K562 (cell line): ENCODE data around the gene IL23R. TPM values are rescaled to one million over a fixed set of nuclear protein-coding genes. Genes with fewer than 3 reads are reported as not detected.

Experiments
- ATAC-seq: fragments of 200-7000 bp; cut with Tn5 transposase; 3 replicates; pipeline ENCODE4 v1.9.1; 2020; ENCODE audit warnings: moderate library complexity
- BruUV-seq: library from RNA; stranded (reverse); fragments of 400-500 nt; replicated peaks from 2 replicates; lab custom pipeline; 2021; lab: Mats Ljungman, UMichigan
- CTCF ChIA-PET: fragments of 300-600 bp; formaldehyde crosslinking; extraction: SDS; loops from one replicate; lab custom pipeline; 2021; ENCODE audit warnings: low intra/inter-chr PET ratio; lab: Yijun Ruan, JAX
- POLR2A ChIA-PET: fragments of 300-600, 350-650 bp; sonication (Branson Sonifier 250); formaldehyde crosslinking; extraction: SDS; loops from one replicate; lab custom pipeline; 2021; ENCODE audit warnings: antibody characterized with exemption, inconsistent platforms; lab: Yijun Ruan, JAX
- DNase-seq, 4 experiments: peaks; one replicate each; pipeline versions ENCODE4 v3.0.0 to v3.0.0-alpha.2; 2011 to 2018; ENCODE audit warnings: low spot score in 3 of 4, mixed read lengths in 3 of 4; ENCODE audit errors: extremely low read depth in 1 of 4
- FAIRE-seq: peaks from 2 replicates; lab custom pipeline; 2011; peaks lifted over from hg19 to GRCh38; lab: Jason Lieb, UNC
- H2AFZ ChIP-seq: 2 replicates; pipeline ENCODE4 v1.6.0; 2011; ENCODE audit warnings: low read depth, low read length, control low read depth, inconsistent platforms
- H3K27ac ChIP-seq: fragments of 200-600 bp; 3 replicates; pipeline ENCODE4 v1.8.0; 2011; ENCODE audit warnings: low read depth, mild to moderate bottlenecking, control low read depth, inconsistent platforms, low read length, moderate library complexity, mixed read lengths; ENCODE audit errors: extremely low read depth
- H3K27me3 ChIP-seq, 2 experiments: fragments of 300-600 bp in 1 of 2; 2 replicates in 1 of 2; 3 replicates in 1 of 2; pipeline versions ENCODE4 v1.6.0 to v1.8.0; 2011; ENCODE audit warnings: inconsistent platforms in 2 of 2, low read length in 2 of 2, mild to moderate bottlenecking in 1 of 2, mixed read lengths in 1 of 2, moderate library complexity in 1 of 2; ENCODE audit not compliant: control insufficient read depth in 2 of 2, insufficient read depth in 2 of 2
- H3K36me3 ChIP-seq: fragments of 300-600 bp; 3 replicates; pipeline ENCODE4 v1.8.0; 2011; ENCODE audit warnings: mild to moderate bottlenecking, low read length, inconsistent platforms; ENCODE audit not compliant: control insufficient read depth, insufficient read depth
- H3K4me1 ChIP-seq, 2 experiments: fragments of 200-600 bp in 1 of 2; replicated peaks in 1 of 2; 2 replicates in 1 of 2; 3 replicates in 1 of 2; pipeline versions ENCODE4 v1.5.1 to v1.8.0; 2011; ENCODE audit warnings: inconsistent platforms in 2 of 2, low read length in 2 of 2, mild to moderate bottlenecking in 1 of 2, mixed read lengths in 1 of 2, moderate library complexity in 1 of 2; ENCODE audit not compliant: control insufficient read depth in 2 of 2, insufficient read depth in 2 of 2
- H3K4me2 ChIP-seq: 2 replicates; pipeline ENCODE4 v1.6.1; 2011; ENCODE audit warnings: low read length, control low read depth, inconsistent platforms, mixed read lengths; ENCODE audit not compliant: insufficient read depth
- H3K4me3 ChIP-seq: fragments of 200-600 bp; sonication (generic), shearing (Covaris generic); 2 replicates; pipeline ENCODE4 v1.5.1; 2016; ENCODE audit warnings: control low read depth, inconsistent platforms
- H3K79me2 ChIP-seq: fragments of 200-600 bp; 3 replicates; pipeline ENCODE4 v1.8.0; 2011; ENCODE audit warnings: low read length, inconsistent platforms; ENCODE audit not compliant: control insufficient read depth, insufficient read depth
- H3K9ac ChIP-seq, 2 experiments: 2 replicates each; pipeline versions ENCODE4 v1.6.0 to v1.6.1; 2011; ENCODE audit warnings: low read depth in 2 of 2, low read length in 2 of 2, control low read depth in 1 of 2, inconsistent platforms in 1 of 2, mild to moderate bottlenecking in 1 of 2, mixed read lengths in 1 of 2; ENCODE audit not compliant: insufficient read depth in 1 of 2
- H3K9me1 ChIP-seq: one replicate; pipeline ENCODE4 v1.6.0; 2011; ENCODE audit warnings: inconsistent platforms, mild to moderate bottlenecking, low read length, moderate library complexity; ENCODE audit not compliant: control insufficient read depth, insufficient read depth
- H3K9me3 ChIP-seq: replicated peaks from 2 replicates; pipeline ENCODE4 v1.5.1; 2011; ENCODE audit warnings: low read depth, low read length, inconsistent platforms; ENCODE audit not compliant: control insufficient read depth, insufficient read depth
- H4K20me1 ChIP-seq: replicated peaks from 2 replicates; pipeline ENCODE4 v1.6.1; 2011; ENCODE audit warnings: low read length, inconsistent platforms, mixed read lengths; ENCODE audit not compliant: control insufficient read depth, insufficient read depth
- EP300 ChIP-seq: IDR thresholded peaks from 2 replicates; pipeline ENCODE4 v1.6.1; 2012; ENCODE audit warnings: low read length, improper control_type of control experiment
- FOXP1 ChIP-seq: sonication (generic); formaldehyde crosslinking; IDR thresholded peaks from 2 replicates; pipeline ENCODE4 v1.8.0; 2022; ENCODE audit warnings: mild to moderate bottlenecking, missing genetic modification reagents
- GTF2E2 ChIP-seq: fragments of 200-800 bp; sonication (Bioruptor generic); IDR thresholded peaks from 2 replicates; pipeline ENCODE4 v1.6.1; 2016; ENCODE audit warnings: missing genetic modification characterization, missing compliant biosample characterization
- HCFC1 ChIP-seq: IDR thresholded peaks from 2 replicates; pipeline ENCODE4 v1.6.1; 2012; ENCODE audit warnings: low read depth, low read length, improper control_type of control experiment
- HOXB6 ChIP-seq: fragments of 250-450 bp; sonication (Bioruptor Pico); IDR thresholded peaks from 2 replicates; pipeline ENCODE4 v1.5.1; 2022; ENCODE audit warnings: mild to moderate bottlenecking, borderline replicate concordance
- L3MBTL2 ChIP-seq: fragments of 450-650 bp; IDR thresholded peaks from 2 replicates; pipeline ENCODE4 v1.6.1; 2016; ENCODE audit warnings: mild to moderate bottlenecking, moderate library complexity
- SIRT6 ChIP-seq: IDR thresholded peaks from one replicate; pipeline ENCODE4 v1.6.1; 2012; ENCODE audit warnings: low read depth, mild to moderate bottlenecking, control low read depth, inconsistent platforms, low read length, moderate library complexity
- TGIF2 ChIP-seq: sonication (generic); formaldehyde crosslinking; IDR thresholded peaks from 2 replicates; pipeline ENCODE4 v1.8.1; 2022; ENCODE audit warnings: mild to moderate bottlenecking, missing genetic modification reagents, moderate library complexity
- ZEB2 ChIP-seq: fragments of 450-650 bp; IDR thresholded peaks from 2 replicates; pipeline ENCODE4 v1.6.1; 2016
- ZNF347 ChIP-seq: fragments of 450-650 bp; formaldehyde crosslinking; IDR thresholded peaks from 2 replicates; pipeline ENCODE4 v1.4.0; 2020; ENCODE audit warnings: low read depth, mild to moderate bottlenecking, moderate library complexity
- ZNF717 ChIP-seq: fragments of 250-450 bp; sonication (Bioruptor Pico); IDR thresholded peaks from 2 replicates; pipeline ENCODE4 v1.5.0; 2021
- ZNF79 ChIP-seq: fragments of 250-450 bp; sonication (Bioruptor Pico); IDR thresholded peaks from 2 replicates; pipeline ENCODE4 v1.4.0; 2020; ENCODE audit warnings: low read depth, mild to moderate bottlenecking, moderate library complexity
- WGBS: fragments of 100-300 bp; shearing (Covaris generic); methylation state at CpG from one replicate; pipeline ENCODE4 v1.1.6; 2016; ENCODE audit warnings: low coverage, mixed read lengths; ENCODE audit not compliant: insufficient coverage; ENCODE audit errors: missing lambda C conversion rate; 5-methylcytosine and 5-hydroxymethylcytosine counted together
- in situ Hi-C: fragments of 300-500 bp; cut with MboI; formaldehyde crosslinking; loops from 4 replicates; pipeline ENCODE4 v1.15.0; 2018; ENCODE audit warnings: inconsistent platforms, mixed read lengths
- intact Hi-C: fragments of 100-400 bp; cut with micrococcal nuclease; formaldehyde crosslinking; loops from 2 replicates; pipeline ENCODE4 v1.14.2; 2022
- polyA plus RNA-seq, 8 experiments: library from polyadenylated mRNA; depleted of rRNA in 4 of 8; stranded (reverse) in 5 of 8; unstranded in 3 of 8; fragments of >200 nt; fragmentation: Nextera tagmentation in 2 of 8; fragmentation: Illumina TruSeq in 1 of 8; extraction: Ambion mirVana in 2 of 8; extraction: Trizol in 1 of 8; gene quantifications; 2 replicates each; pipeline versions ENCODE4 v1.2.1 to v1.2.3, GENCODE V29; 2011 to 2014; ENCODE audit warnings: inconsistent platforms in 1 of 8, missing spikeins in 1 of 8
- total RNA-seq, 7 experiments: library from RNA; depleted of rRNA in 6 of 7; stranded (reverse); fragments of >200 nt in 6 of 7; fragmentation: Illumina TruSeq in 2 of 7; extraction: Trizol in 2 of 7; gene quantifications; 2 replicates each; pipeline versions ENCODE4 v1.2.1 to v1.2.3, GENCODE V29; 2011 to 2021; ENCODE audit warnings: low replicate concordance in 1 of 7
- TF ChIP-seq, protein P1 (sequence below), 3 experiments: fragments of 200-800 bp in 1 of 3; fragments of 250-450 bp in 1 of 3; fragments of 450-650 bp in 1 of 3; sonication (Bioruptor Pico) in 1 of 3; sonication (Bioruptor generic) in 1 of 3; formaldehyde crosslinking in 1 of 3; IDR thresholded peaks; 2 replicates each; pipeline versions ENCODE4 v1.6.1 to v1.8.0; 2016 to 2022; ENCODE audit warnings: mild to moderate bottlenecking in 2 of 3, missing genetic modification characterization in 2 of 3, missing compliant biosample characterization in 1 of 3, moderate library complexity in 1 of 3
- TF ChIP-seq, protein P2 (sequence below): fragments of 250-450 bp; sonication (Bioruptor Pico); IDR thresholded peaks from 2 replicates; pipeline ENCODE4 v1.4.0; 2020; ENCODE audit warnings: borderline replicate concordance

The IL23R gene
- total and polyA plus RNA-seq, 9 of the 15 experiments (the other 6 are each of a cell fraction or from before 2014, with no cell fraction given): 4.4 to 52.7 (median 22.8) TPM

DNA sequence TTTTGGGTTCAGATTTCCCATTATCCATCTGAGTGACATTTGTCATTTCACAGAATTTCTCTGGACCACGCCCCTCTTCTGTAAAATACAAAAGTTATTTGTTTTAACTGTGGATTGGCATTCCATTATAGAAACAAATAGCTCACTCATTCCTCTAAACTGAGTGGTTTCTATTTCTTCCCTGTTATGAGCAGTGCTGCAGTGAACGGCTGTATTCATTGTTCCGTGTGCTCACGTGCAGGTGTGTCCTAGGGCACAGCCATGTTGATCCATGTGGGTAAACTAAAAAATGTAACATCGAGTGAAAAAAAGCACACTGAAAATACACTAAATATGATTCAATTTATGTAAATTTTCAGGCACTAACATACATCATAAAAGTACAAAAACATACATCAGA, 114.4 kb downstream of the IL23R start:
- no peaks in the 10 kb centered on the region for H3K9me1 ChIP-seq
- FAIRE-seq (no peak), ATAC-seq (no peak), DNase-seq (no peak)
- intact Hi-C loops: no loop called here
- WGBS: 34% methylated on average over 5 of the region's 5 CpGs
- H3K27me3 ChIP-seq: no peaks in the 10 kb centered on the region
- no peak overlapping the region for H3K4me3 ChIP-seq
- H3K9ac ChIP-seq: no peak overlapping the region
- no peaks in the 10 kb centered on the region for H3K4me1 ChIP-seq
- no peak overlapping the region for H3K27ac ChIP-seq
- no peaks in the 10 kb centered on the region for H3K9me3 ChIP-seq
- H4K20me1 ChIP-seq: no peaks in the 10 kb centered on the region
- CTCF ChIA-PET: no interaction called here
- BruUV-seq: no TSS peak
- POLR2A ChIA-PET: no interaction called here
- H3K36me3 ChIP-seq: no peaks in the 10 kb centered on the region
- H2AFZ ChIP-seq: no peak overlapping the region
- no peak overlapping the region for H3K4me2 ChIP-seq
- in situ Hi-C loops: no loop called here
- H3K79me2 ChIP-seq: no peaks in the 10 kb centered on the region
- TF ChIP-seq L3MBTL2 (no peak), SIRT6 (no peak), GTF2E2 (tag) (no peak), EP300 (no peak), ZNF717 (CRISPR knock-in tag) (no peak), ZNF79 (CRISPR knock-in tag) (no peak), ZNF347 (CRISPR knock-in tag) (no peak), HCFC1 (no peak), FOXP1 (CRISPR knock-in tag) (no peak), ZEB2 (no peak), TGIF2 (no peak), HOXB6 (CRISPR knock-in tag) (no peak)
- TF ChIP-seq, protein P1, sequence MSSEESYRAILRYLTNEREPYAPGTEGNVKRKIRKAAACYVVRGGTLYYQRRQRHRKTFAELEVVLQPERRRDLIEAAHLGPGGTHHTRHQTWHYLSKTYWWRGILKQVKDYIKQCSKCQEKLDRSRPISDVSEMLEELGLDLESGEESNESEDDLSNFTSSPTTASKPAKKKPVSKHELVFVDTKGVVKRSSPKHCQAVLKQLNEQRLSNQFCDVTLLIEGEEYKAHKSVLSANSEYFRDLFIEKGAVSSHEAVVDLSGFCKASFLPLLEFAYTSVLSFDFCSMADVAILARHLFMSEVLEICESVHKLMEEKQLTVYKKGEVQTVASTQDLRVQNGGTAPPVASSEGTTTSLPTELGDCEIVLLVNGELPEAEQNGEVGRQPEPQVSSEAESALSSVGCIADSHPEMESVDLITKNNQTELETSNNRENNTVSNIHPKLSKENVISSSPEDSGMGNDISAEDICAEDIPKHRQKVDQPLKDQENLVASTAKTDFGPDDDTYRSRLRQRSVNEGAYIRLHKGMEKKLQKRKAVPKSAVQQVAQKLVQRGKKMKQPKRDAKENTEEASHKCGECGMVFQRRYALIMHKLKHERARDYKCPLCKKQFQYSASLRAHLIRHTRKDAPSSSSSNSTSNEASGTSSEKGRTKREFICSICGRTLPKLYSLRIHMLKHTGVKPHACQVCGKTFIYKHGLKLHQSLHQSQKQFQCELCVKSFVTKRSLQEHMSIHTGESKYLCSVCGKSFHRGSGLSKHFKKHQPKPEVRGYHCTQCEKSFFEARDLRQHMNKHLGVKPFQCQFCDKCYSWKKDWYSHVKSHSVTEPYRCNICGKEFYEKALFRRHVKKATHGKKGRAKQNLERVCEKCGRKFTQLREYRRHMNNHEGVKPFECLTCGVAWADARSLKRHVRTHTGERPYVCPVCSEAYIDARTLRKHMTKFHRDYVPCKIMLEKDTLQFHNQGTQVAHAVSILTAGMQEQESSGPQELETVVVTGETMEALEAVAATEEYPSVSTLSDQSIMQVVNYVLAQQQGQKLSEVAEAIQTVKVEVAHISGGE (CRISPR knock-in tag; IDR thresholded peaks at IDR 0.05): no peak
- TF ChIP-seq, protein P2, sequence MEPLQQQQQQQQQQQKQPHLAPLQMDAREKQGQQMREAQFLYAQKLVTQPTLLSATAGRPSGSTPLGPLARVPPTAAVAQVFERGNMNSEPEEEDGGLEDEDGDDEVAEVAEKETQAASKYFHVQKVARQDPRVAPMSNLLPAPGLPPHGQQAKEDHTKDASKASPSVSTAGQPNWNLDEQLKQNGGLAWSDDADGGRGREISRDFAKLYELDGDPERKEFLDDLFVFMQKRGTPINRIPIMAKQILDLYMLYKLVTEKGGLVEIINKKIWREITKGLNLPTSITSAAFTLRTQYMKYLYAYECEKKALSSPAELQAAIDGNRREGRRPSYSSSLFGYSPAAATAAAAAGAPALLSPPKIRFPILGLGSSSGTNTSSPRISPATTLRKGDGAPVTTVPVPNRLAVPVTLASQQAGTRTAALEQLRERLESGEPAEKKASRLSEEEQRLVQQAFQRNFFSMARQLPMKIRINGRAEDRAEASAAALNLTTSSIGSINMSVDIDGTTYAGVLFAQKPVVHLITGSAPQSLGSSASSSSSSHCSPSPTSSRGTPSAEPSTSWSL: no peak
